CD4-positive, alpha-beta T cell treated with Interferon gamma for 1 hour (primary cell): ENCODE results near the gene CMTM4.
"Not testable (repeated sequence)": the region's sequence is repeated elsewhere in the genome, so short reads cannot be mapped to it uniquely, and the experiment has no call there.

ENCODE experiments used
- DNase-seq: peaks from one replicate; pipeline ENCODE4 v3.0.0-alpha.2; 2020

Gene CMTM4

GRCh38 chr16:66703406-66704215, 7.1 kb upstream of the CMTM4 start:
- DNase-seq = no peak

GRCh38 chr16:66701516-66701915, 5.0 kb upstream of the CMTM4 start:
- no peak for DNase-seq

GRCh38 chr16:66701026-66701425, 4.5 kb upstream of the CMTM4 start:
- DNase-seq = no peak

- no peak for DNase-seq
Measured at GRCh38 chr16:66699898-66700297, 3.4 kb upstream of the CMTM4 start.

GRCh38 chr16:66698046-66698445, 1.5 kb upstream of the CMTM4 start:
- no peak for DNase-seq

GRCh38 chr16:66695935-66696668, 441 bp downstream of the CMTM4 start:
- DNase-seq = no peak

GRCh38 chr16:66695471-66695934, 1.0 kb downstream of the CMTM4 start:
- no peak for DNase-seq

- no peak for DNase-seq
Measured at GRCh38 chr16:66693149-66693548, 3.4 kb downstream of the CMTM4 start.

GRCh38 chr16:66692341-66692740, 4.2 kb downstream of the CMTM4 start:
- DNase-seq = no peak

GRCh38 chr16:66691234-66691633, 5.3 kb downstream of the CMTM4 start:
- no peak for DNase-seq

- DNase-seq = no peak
Measured at GRCh38 chr16:66690106-66690847, 6.3 kb downstream of the CMTM4 start.

- DNase-seq = no peak
Measured at GRCh38 chr16:66689282-66689681, 7.3 kb downstream of the CMTM4 start.

- DNase-seq = no peak
Measured at GRCh38 chr16:66687906-66688625, 8.5 kb downstream of the CMTM4 start.

- DNase-seq = not testable (repeated sequence)
Measured at GRCh38 chr16:66685501-66686115, 10.9 kb downstream of the CMTM4 start.

- DNase-seq = no peak
Measured at GRCh38 chr16:66682271-66682670, 14.3 kb downstream of the CMTM4 start.

- no peak for DNase-seq
Measured at GRCh38 chr16:66681676-66682075, 14.9 kb downstream of the CMTM4 start.

GRCh38 chr16:66678337-66678736, 18.2 kb downstream of the CMTM4 start:
- DNase-seq = no peak

- DNase-seq = no peak
Measured at GRCh38 chr16:66677836-66678235, 18.7 kb downstream of the CMTM4 start.

- no peak for DNase-seq
Measured at GRCh38 chr16:66677179-66677578, 19.4 kb downstream of the CMTM4 start.

GRCh38 chr16:66676599-66676998, 19.9 kb downstream of the CMTM4 start:
- no peak for DNase-seq

- DNase-seq = no peak
Measured at GRCh38 chr16:66673691-66674090, 22.9 kb downstream of the CMTM4 start.

- no peak for DNase-seq
Measured at GRCh38 chr16:66670691-66671388, 25.7 kb downstream of the CMTM4 start.
